ENCODE results near the gene TLR6. TPM values are rescaled to one million over a fixed set of nuclear protein-coding genes. Genes with fewer than 3 reads are reported as not detected.

The TLR6 gene
- total RNA-seq, 1 donor from 2014 or later: 1.5 TPM

DNA sequence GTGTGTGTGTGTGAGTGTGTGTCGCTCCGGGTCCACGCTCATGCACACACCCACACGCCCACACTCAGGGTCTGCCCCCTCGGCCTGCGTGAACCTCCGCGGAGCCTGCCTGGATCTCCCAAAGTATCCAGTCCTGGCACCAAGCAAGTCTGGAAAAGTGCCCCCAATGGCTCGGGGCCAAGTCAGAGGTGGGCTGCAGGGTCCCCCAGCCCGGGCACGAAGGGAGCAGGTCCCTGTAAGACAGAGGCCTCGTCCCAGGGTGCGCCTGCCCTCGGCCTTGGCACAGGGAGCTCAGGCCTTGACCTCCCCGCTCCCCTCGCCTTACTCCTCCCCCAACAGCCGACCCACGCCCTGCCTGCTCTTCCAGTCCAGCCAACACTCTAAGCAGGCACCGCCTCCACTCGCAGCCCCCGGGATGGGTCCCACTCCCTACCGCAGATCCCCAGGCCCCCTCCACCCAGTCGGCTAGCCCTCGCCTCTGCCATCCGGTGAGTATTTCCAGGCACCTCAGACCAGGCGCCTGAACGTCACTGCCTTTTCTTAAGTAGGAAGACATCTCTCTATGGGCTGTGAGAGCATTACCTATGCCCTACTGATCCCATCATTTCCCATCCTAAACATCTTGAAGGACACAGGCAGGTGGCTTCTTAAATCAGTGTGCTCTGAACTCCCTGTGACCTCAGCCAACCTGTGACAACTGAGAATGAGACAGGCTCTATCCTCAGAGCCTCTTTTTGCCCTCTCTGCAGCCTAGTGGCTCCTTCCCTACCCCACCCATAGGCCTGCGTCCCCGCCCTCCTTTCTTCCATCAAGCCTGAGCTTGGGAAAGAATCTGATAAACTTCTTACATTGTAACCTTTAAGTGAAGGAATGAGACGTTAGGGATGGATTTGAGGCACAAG lies 11.7 kb upstream of the TLR6 start:
- DNase-seq (ENCODE audit: low spot score) (peak; percentile 76), ATAC-seq (peak; percentile 59)

GRCh38 chr4:38867478-38868058 lies 11.0 kb upstream of the TLR6 start, which contains the start of gene FAM114A1:
FAM114A1 (plus strand) TSS chr4:38867806; CDS start chr4:38878079, 10,273 bp downstream.
- DNase-seq (ENCODE audit: low spot score) (peak; percentile 91), ATAC-seq (peak; percentile 89)

GRCh38 chr4:38866973-38867477 lies 10.4 kb upstream of the TLR6 start:
- no peak for DNase-seq (ENCODE audit: low spot score)

GRCh38 chr4:38865445-38865844 lies 8.8 kb upstream of the TLR6 start:
- peak; percentile 43 for ATAC-seq
- DNase-seq (ENCODE audit: low spot score): peak; percentile 69

More at GRCh38 chr4:38866973-38867477, 10.4 kb upstream of the TLR6 start:
- ATAC-seq: no peak

- no peak for ATAC-seq
- DNase-seq (ENCODE audit: low spot score): no peak
These were observed 5.2 kb upstream of the TLR6 start for GRCh38 chr4:38861791-38862190.

- no peak for DNase-seq (ENCODE audit: low spot score)
- peak; percentile 49 for ATAC-seq
These were observed 4.3 kb upstream of the TLR6 start for GRCh38 chr4:38860788-38861424.

- ATAC-seq (no peak), DNase-seq (ENCODE audit: low spot score) (no peak)
These were observed 2.9 kb upstream of the TLR6 start for GRCh38 chr4:38859501-38859900.

DNA sequence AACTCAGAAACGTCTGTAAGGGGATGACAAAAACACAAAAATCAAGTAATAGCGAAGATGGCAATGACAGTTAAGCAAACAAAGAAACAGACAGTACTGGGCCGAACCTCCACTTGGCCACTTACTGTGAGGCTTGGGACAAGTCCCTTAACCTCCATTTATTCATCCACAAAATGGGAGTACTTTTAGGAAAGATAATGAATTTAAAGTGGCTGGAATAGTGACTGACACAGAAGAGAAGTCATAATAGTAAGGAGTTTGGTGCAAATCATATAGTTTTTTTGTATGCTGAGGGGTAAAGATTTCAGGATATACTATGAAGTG lies 1.4 kb upstream of the TLR6 start:
- ATAC-seq (no peak), DNase-seq (ENCODE audit: low spot score) (no peak)

DNA sequence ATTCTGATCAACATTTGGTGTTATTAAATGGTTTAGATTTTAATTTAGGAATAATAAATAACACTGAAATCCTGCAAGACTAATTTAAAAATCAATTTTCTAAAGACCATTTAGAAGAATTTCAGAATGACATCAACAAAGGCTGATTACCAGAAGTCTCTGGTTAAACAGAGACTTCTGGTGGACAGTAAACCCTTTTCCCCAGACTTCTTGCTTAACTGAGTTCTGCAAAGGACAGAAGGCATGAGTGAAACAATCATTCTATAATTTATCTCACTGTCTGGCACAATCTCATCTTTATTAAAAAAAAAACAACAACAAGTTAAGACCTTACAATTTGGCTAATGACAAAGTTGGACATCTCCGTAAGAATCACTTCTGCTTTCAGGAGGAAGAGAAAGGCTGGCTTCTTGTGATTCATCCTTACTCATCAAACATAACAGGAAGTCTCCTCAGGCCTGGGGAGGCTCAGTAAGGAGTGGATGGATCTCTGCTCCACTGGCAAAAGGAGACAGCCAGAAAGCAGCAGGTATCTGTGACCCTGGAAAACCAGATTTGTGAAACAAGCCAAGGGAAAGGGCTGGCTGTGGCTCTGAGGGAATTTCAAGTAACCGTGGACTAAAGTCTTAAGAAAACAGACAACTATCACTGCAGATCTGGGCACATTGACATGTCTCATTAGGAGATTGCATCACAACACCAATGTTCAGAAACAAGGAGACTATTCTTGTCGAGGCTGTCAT lies 908 bp upstream of the TLR6 start:
- ATAC-seq (peak; percentile 54), DNase-seq (ENCODE audit: low spot score) (no peak)

DNA sequence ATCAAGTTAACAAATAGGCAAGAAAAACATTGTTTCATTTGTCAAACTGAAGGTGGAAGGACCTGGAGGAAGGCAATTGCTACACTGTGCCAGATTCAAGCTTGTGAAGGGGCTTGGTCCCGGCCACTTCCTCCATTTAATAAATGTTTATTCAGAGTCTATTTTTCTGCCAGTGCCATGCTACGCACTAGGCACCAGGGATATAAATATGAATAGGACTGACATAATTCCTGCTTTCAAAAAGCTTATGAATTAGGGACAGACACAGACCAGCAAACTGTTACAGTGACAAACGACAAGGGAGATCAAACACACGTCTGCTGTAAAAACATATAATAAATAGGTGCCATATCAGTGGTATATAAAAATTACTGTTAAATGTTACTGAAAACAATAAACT lies 571 bp downstream of the TLR6 start:
- ATAC-seq (peak; percentile 33), DNase-seq (ENCODE audit: low spot score) (no peak)

- DNase-seq (ENCODE audit: low spot score): no peak
- ATAC-seq: no peak
These were observed 1.2 kb downstream of the TLR6 start for GRCh38 chr4:38855466-38855865.

DNA sequence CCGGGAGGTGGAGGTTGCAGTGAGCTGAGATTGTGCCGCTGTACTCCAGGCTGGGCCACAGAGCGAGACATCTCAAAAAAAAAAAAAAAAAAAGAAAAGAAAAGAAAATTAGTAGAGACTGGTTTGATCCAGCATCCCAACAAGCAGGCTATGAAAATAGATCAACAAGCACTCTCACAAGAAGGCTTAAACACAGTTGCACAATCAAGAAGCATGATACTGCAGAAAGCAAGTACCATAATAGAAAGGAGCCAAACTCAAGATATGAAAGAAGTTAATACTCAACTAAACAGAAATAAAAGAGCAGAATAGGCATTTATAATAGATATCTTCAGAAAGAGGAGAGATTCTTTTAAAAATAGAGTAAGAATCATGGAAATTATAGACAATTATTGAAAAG lies 10.6 kb downstream of the TLR6 start:
- DNase-seq (ENCODE audit: low spot score): no peak
- ATAC-seq: no peak

DNA sequence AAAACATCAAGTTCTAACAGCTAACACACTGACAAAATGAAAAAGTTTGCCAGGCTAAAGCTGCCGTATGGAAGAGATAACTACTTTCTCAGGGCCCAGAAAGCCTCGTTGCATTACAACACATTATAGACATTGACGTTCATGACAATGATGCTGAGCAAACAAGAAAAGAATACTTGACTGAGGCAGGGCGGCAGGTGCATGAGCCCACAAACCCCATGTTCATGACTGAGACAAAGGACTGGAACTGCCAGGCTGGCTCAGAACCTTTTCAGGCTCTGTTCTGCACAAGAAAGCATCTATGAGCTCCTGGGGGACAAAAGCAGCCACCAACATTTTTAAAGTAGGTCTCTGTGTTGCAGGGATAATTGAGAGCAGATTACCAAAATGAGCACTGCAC lies 13.6 kb downstream of the TLR6 start:
- no peak for ATAC-seq
- DNase-seq (ENCODE audit: low spot score): no peak

- ATAC-seq (no peak), DNase-seq (ENCODE audit: low spot score) (no peak)
These were observed 18.8 kb downstream of the TLR6 start for GRCh38 chr4:38837849-38838248.

- ATAC-seq: no peak
- DNase-seq (ENCODE audit: low spot score): no peak
These were observed 19.3 kb downstream of the TLR6 start for GRCh38 chr4:38837334-38837733.

GRCh38 chr4:38834570-38834969 lies 22.0 kb downstream of the TLR6 start:
- no peak for ATAC-seq
- no peak for DNase-seq (ENCODE audit: low spot score)

DNA sequence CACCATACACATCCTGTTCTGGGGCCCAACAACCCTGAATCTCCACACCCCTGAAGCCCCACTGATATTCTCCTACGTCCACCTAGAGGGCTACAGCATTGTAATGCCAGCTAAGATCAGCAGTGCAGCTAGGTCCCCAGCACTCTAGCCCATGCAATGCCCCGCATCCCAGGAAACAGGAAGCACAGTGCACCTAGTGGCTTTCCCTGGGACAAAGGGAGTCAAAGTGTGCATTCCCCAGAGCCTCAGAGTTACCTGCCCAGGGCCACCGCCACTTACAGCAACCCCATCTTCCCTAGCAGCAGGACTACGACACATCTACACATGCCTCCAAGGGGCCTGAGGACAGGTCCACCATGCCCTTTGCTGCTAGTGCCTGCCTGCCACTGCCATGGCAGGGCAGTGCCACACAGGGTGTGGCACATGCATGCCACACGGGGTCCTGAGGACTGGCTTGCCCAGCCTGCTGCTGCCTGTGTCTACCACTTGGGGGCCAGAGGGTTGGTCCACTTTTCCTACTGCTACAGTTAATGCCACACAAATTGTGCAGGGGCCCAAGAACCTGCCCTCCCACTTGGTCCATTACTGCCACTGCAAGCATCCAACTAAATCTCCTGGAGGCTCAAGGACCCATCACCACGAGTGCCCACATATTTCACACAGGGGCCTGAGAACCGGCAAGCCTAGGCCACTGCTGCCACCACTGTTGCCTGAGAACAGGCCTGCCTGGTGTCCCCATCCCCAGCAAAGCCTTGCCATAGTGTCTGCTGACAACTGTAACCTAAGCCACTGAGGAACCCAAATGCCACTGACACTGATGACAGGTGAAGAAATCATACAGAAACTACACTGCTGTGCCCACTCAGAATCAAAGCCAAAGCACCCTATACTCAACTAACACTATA lies 23.7 kb downstream of the TLR6 start:
- peak; percentile 20 for ATAC-seq
- no peak for DNase-seq (ENCODE audit: low spot score)

DNA sequence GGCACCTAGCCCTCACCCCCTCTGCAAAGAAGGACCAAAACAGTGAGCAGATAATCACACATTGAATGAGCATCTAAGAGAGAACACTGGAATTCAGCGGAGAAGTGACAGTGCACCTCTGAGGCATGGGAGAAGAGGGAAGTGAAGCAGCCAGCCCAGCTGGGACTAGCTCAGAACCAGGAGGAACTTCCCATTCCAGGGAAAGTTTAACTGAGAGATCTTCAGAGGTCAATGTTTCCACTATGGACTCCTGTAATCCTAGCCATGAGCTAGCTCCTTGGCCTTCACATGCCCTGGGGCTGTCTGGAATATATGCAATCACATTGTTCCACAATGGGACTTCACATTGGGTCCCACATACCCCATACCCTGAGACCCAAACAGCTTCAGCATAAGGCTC lies 24.4 kb downstream of the TLR6 start:
- DNase-seq (ENCODE audit: low spot score) (no peak), ATAC-seq (no peak)

DNA sequence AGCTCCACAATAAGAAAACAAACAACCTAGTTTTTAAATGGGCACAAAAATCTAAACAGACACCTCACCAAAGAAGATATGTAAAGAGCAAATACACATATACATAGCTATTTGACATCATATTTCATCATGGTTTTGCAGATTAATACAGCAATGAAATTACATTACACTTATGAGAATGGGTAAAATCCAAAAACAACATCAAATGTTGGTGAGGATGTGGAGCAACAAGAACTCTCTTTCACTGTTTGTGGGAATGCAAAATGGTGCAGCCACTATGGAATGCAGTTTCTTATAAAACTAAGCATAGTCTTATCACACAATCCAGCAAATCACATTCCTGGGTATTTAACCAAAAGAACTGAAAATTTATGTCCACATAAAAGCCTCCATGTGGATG lies 25.0 kb downstream of the TLR6 start:
- ATAC-seq (no peak), DNase-seq (ENCODE audit: low spot score) (no peak)

GRCh38 chr4:38829237-38829636 lies 27.4 kb downstream of the TLR6 start:
- DNase-seq (ENCODE audit: low spot score) (no peak), ATAC-seq (no peak)

All from left lobe of liver (tissue), 2 donors.